Right lobe of liver (tissue), 6 donors: ENCODE results near the gene SMIM22. TPM values are rescaled to one million over a fixed set of nuclear protein-coding genes. Genes with fewer than 3 reads are reported as not detected.

Experiments used
- ATAC-seq, 4 donors: fragments of 200-7000 bp; cut with Tn5 transposase; one replicate each; pipeline ENCODE4 v1.9.1; 2020; ENCODE audit warnings: mild to moderate bottlenecking in 4 of 4, moderate library complexity in 4 of 4
- DNase-seq, 3 donors: peaks; one replicate each; pipeline ENCODE4 v3.0.0-alpha.2; 2020
- H3K27ac ChIP-seq, 3 donors: fragments of 200-600 bp; one replicate each; pipeline ENCODE4 v1.8.0; 2022
- H3K27me3 ChIP-seq, 2 donors: fragments of 200-600 bp; one replicate each; pipeline ENCODE4 v1.8.0; 2022
- H3K36me3 ChIP-seq, 4 donors: fragments of 200-600 bp; sonication (generic) in 1 of 4; one replicate each; pipeline versions ENCODE4 v1.5.1 to v1.8.0; 2017 to 2022; ENCODE audit warnings: control low read depth in 1 of 4
- H3K4me1 ChIP-seq, 4 donors: fragments of 200-600 bp; sonication (generic) in 1 of 4; one replicate each; pipeline versions ENCODE4 v1.5.1 to v1.8.0; 2017 to 2022; ENCODE audit warnings: control low read depth in 1 of 4
- H3K4me3 ChIP-seq, 3 donors: fragments of 200-600 bp; one replicate each; pipeline ENCODE4 v1.8.0; 2022
- H3K9me3 ChIP-seq, 4 donors: fragments of 200-600 bp; sonication (generic) in 1 of 4; one replicate each; pipeline versions ENCODE4 v1.5.1 to v1.8.0; 2017 to 2022; ENCODE audit warnings: control low read depth in 1 of 4
- POLR2A ChIP-seq: fragments of 450-650 bp; IDR thresholded peaks from one replicate; pipeline ENCODE4 v1.6.1; 2017; ENCODE audit warnings: antibody characterized with exemption, mild to moderate bottlenecking
- WGBS: methylation state at CpG from one replicate; pipeline ENCODE4 v1.1.6; 2018; ENCODE audit warnings: low coverage, low lambda C conversion rate; ENCODE audit not compliant: insufficient coverage; ENCODE audit errors: missing lambda C conversion rate; 5-methylcytosine and 5-hydroxymethylcytosine counted together
- intact Hi-C, 2 donors: fragments of 100-400 bp; cut with DNase I; formaldehyde crosslinking; loops; one replicate each; pipeline versions ENCODE4 v1.11.2 to v1.14.1; 2022
- total RNA-seq, 6 experiments: library from RNA; depleted of rRNA in 2 of 6; stranded (reverse); fragments of >200 nt in 2 of 6; fragmentation: NEBNext Ultra II Directional in 3 of 6; extraction: Animal tissue kit (Norgen Biotek cat#: 25700) in 3 of 6; gene quantifications; one replicate each; pipeline versions ENCODE4 v1.1.0 to v1.2.4, GENCODE V29; 2016 to 2023
- TF ChIP-seq, protein P1 (sequence below), 4 donors: fragments of 200-600 bp in 3 of 4; fragments of 450-650 bp in 1 of 4; IDR thresholded peaks; one replicate each; pipeline versions ENCODE4 v1.5.1 to v1.8.0; 2016 to 2022; ENCODE audit warnings: antibody characterized with exemption in 4 of 4, mild to moderate bottlenecking in 2 of 4
- donor health status: DM: no; HTN: yes; CAD: no.
- donor health status: DM: no; HTN: no; CAD: no.
- donor health status: DM: no; HTN: no; CAD: no.
- donor health status: DM: no; HTN: yes; CAD: no.
- donor health status: DM: no; HTN: yes; CAD: no.

Gene SMIM22
- total RNA-seq, 6 experiments from 2014 or later, result 0.44 to 0.95 TPM; not detected in 4

GRCh38 chr16:4753227-4753626 lies 41.9 kb upstream of the SMIM22 start:
- Histone ChIP-seq H3K4me3 (no peak overlapping the region), H3K4me1 (no peaks in the 10 kb centered on the region), H3K36me3 (peaks cover 0 to 34% (median 15%) of the 10 kb centered on the region in 4 donors), H3K9me3 (no peaks in the 10 kb centered on the region), H3K27me3 (no peaks in the 10 kb centered on the region), H3K27ac (no peak overlapping the region)
- TF ChIP-seq, protein P1, sequence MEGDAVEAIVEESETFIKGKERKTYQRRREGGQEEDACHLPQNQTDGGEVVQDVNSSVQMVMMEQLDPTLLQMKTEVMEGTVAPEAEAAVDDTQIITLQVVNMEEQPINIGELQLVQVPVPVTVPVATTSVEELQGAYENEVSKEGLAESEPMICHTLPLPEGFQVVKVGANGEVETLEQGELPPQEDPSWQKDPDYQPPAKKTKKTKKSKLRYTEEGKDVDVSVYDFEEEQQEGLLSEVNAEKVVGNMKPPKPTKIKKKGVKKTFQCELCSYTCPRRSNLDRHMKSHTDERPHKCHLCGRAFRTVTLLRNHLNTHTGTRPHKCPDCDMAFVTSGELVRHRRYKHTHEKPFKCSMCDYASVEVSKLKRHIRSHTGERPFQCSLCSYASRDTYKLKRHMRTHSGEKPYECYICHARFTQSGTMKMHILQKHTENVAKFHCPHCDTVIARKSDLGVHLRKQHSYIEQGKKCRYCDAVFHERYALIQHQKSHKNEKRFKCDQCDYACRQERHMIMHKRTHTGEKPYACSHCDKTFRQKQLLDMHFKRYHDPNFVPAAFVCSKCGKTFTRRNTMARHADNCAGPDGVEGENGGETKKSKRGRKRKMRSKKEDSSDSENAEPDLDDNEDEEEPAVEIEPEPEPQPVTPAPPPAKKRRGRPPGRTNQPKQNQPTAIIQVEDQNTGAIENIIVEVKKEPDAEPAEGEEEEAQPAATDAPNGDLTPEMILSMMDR (IDR thresholded peaks at IDR 0.05), result no peak
- TF ChIP-seq POLR2A, result no peak
- intact Hi-C loops, result no loop called here
- DNase-seq (no peak), ATAC-seq (no peak)
- 44% methylated on average over 3 of the region's 11 CpGs for WGBS

DNA sequence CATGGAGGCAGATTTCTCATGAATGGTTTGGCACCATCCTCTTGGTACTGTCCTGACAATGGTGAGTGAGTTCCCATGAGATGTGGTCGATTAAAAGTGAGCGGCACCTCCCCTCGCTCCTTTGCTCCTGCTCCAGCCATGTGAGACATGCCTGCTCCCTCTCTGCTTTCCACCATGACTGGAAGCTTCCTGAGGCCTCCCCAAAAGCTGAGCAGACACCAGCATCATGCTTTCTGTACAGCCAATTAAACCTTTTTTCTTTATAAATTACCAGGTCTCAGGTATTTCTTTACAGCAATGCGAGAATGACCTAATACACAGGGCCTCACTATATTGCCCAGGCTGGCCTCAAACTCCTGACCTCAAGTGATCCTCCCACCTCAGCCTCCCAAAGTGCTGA lies 40.3 kb upstream of the SMIM22 start:
- no peaks in the 10 kb centered on the region for H3K27me3 ChIP-seq
- H3K4me3 ChIP-seq, result no peak overlapping the region
- no peaks in the 10 kb centered on the region for H3K4me1 ChIP-seq
- 97% methylated on average over 3 of the region's 4 CpGs for WGBS
- no peak for DNase-seq
- no peak overlapping the region for H3K27ac ChIP-seq
- TF ChIP-seq, protein P1 (IDR thresholded peaks at IDR 0.05), result no peak
- TF ChIP-seq POLR2A, result no peak
- intact Hi-C loops, result no loop called here
- peaks cover 0 to 47% (median 19%) of the 10 kb centered on the region in 4 donors for H3K36me3 ChIP-seq
- no peaks in the 10 kb centered on the region for H3K9me3 ChIP-seq
- ATAC-seq, result no peak

DNA sequence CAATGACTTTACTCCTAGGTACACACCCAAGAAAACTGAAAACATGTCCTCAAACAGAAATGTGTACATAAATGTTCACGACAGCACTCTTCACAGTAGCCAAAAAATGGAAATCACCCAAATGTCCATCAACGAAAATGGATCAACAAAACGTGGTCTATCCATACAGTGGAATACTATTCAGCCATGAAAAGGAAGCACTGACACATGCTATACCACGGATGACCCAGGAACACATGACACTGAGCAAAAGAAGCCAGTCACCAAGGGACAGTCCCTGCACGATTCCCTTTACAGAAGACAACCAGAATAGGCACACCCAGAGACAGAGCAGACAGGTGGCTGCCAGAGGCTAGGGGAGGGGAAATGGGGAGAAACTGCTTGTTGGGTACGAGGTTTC lies 39.5 kb upstream of the SMIM22 start:
- intact Hi-C loops, result no loop called here
- WGBS, result 90% methylated on average over 3 of the region's 6 CpGs
- Histone ChIP-seq H3K4me3 (no peak overlapping the region), H3K27ac (no peak overlapping the region), H3K4me1 (no peaks in the 10 kb centered on the region), H3K36me3 (peaks cover 0 to 54% (median 20%) of the 10 kb centered on the region in 4 donors), H3K9me3 (no peaks in the 10 kb centered on the region), H3K27me3 (no peaks in the 10 kb centered on the region)
- DNase-seq, result no peak
- ATAC-seq, result no peak
- no peak for TF ChIP-seq POLR2A
- TF ChIP-seq, protein P1 (IDR thresholded peaks at IDR 0.05), result no peak

DNA sequence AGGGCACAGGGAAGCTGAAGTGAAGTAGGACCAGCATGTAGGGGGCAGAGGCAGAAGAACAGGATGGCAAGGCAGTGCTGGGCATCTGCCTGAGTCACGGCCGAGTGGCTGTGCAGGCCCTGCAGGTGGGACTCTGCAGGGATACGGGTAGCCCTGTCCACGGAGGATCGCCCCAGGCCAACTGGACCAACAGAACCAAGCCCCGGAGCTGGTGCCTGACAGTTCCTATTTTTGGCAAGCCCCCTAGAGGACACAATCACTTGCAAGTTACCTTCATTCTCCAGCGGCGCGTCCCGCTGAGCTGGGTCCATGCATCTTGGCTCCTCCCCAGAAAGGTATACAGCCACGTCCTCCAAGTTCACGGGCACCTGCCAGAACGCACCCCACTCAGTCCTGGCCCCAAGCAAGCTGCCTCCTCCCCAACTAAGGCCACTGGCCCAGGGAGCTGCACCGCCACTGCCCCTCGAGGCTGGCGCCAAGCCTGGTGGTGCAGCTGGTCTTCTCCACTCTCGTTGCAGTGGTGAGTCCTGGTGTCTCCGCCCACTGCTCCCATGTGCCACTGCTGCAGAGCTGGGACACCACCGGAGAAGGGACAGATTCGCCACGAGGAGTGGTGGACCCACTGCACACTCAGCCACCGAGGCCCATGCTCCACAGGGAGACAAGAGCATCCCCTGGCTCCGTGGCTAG lies 34.8 kb upstream of the SMIM22 start:
- peaks cover 0 to 55% (median 12%) of the 10 kb centered on the region in 4 donors for H3K36me3 ChIP-seq

More for the DNA sequence above, 34.8 kb upstream of the SMIM22 start:
- DNase-seq, result no peak
- 67% methylated on average over 5 of the region's 23 CpGs for WGBS
- intact Hi-C loops, result no loop called here
- Histone ChIP-seq H3K9me3 (no peaks in the 10 kb centered on the region), H3K27me3 (no peaks in the 10 kb centered on the region), H3K4me3 (no peak overlapping the region), H3K27ac (no peak overlapping the region), H3K4me1 (peaks cover 0 to 3% (median 0%) of the 10 kb centered on the region in 4 donors)
- ATAC-seq, result peak in 2 of 4 donors; percentile 15 to 33
- TF ChIP-seq, protein P1 (IDR thresholded peaks at IDR 0.05), result no peak
- no peak for TF ChIP-seq POLR2A
